Pancreas (tissue), 10 donors: ENCODE measurements around the gene ZSWIM6. TPM values are rescaled to one million over a fixed set of nuclear protein-coding genes. Genes with fewer than 3 reads are reported as not detected.
A peak's percentile ranks its signal among the peaks of the same experiment; 100 is the strongest.

Experiments used
- ATAC-seq, 4 donors: fragments of 200-7000 bp; cut with Tn5 transposase; one replicate each; pipeline versions ENCODE4 v1.8.0 to v1.9.1; 2020; ENCODE audit warnings: mild to moderate bottlenecking in 4 of 4, moderate library complexity in 4 of 4
- DNase-seq, 6 donors: peaks; one replicate each; pipeline ENCODE4 v3.0.0-alpha.2; 2020
- FAIRE-seq: peaks from 2 replicates; lab custom pipeline; 2012; peaks lifted over from hg19 to GRCh38; lab: Jason Lieb, UNC
- H3K27ac ChIP-seq, 4 donors: fragments of 200-600 bp; sonication (generic); 1 replicate in 3 of 4; 2 replicates in 1 of 4; pipeline versions ENCODE4 v1.5.0 to v1.8.0; 2020
- H3K27me3 ChIP-seq, 4 donors: fragments of 200-600 bp; one replicate each; pipeline ENCODE4 v1.8.0; 2021
- H3K36me3 ChIP-seq, 3 donors: fragments of 200-600 bp; sonication (generic) in 1 of 3; one replicate each; pipeline versions ENCODE4 v1.5.0 to v1.8.0; 2020 to 2021
- H3K4me1 ChIP-seq, 3 donors: fragments of 200-600 bp; one replicate each; pipeline ENCODE4 v1.8.0; 2021
- H3K4me3 ChIP-seq, 4 donors: fragments of 200-600 bp; sonication (generic) in 2 of 4; one replicate each; pipeline versions ENCODE4 v1.5.0 to v1.8.0; 2020 to 2021
- H3K9me3 ChIP-seq, 4 donors: fragments of 200-600 bp; one replicate each; pipeline ENCODE4 v1.8.0; 2021
- CTCF ChIP-seq, 4 donors: fragments of 200-600 bp; sonication (generic) in 3 of 4; IDR thresholded peaks; one replicate each; pipeline versions ENCODE4 v1.5.0 to v1.8.0; 2021; ENCODE audit warnings: antibody characterized with exemption in 4 of 4
- WGBS, 2 donors: extraction: QIAGEN DNeasy Blood & Tissue Kit; methylation state at CpG; one replicate each; pipeline ENCODE4 v1.1.7; 2013; 5-methylcytosine and 5-hydroxymethylcytosine counted together
- intact Hi-C, 3 donors: fragments of 100-400 bp; cut with DNase I; formaldehyde crosslinking; loops; one replicate each; pipeline versions ENCODE4 v1.11.1 to v1.14.2; 2022
- polyA plus RNA-seq, 2 donors: library from polyadenylated mRNA; stranded (reverse); fragments of 200-250 nt; gene quantifications; one replicate each; pipeline ENCODE4 v1.2.3, GENCODE V29; 2013
- total RNA-seq, 6 donors: library from RNA; stranded (reverse); fragmentation: NEBNext Ultra II Directional in 4 of 6; extraction: Animal tissue kit (Norgen Biotek cat#: 25700) in 4 of 6; gene quantifications; one replicate each; pipeline versions ENCODE4 v1.2.1 to v1.2.4, GENCODE V29; 2021 to 2023
- donor health status: healthy with polysubstance abuse.
- donor health status: DM: no; HTN: no; CAD: no; lungs with moderate emphysema.
- donor health status: DM: no; HTN: no; CAD: no.
- donor health status: control.
- donor health status: control.
- donor health status: Bipolar disorder and iron deficiency.
- donor health status: DM: yes; HTN: yes; CAD: no.
- donor health status: DM: no; HTN: no; CAD: no.
- donor health status: DM: no; HTN: no; CAD: no.
- donor health status: DM: yes; HTN: yes; CAD: no.

The ZSWIM6 gene
- total and polyA plus RNA-seq, 8 donors, result 3.6 to 12.9 (median 6.2) TPM

GRCh38 chr5:61309115-61309514 lies 22.9 kb upstream of the ZSWIM6 start:
- Histone ChIP-seq H3K9me3 (no peaks in the 10 kb centered on the region), H3K36me3 (no peaks in the 10 kb centered on the region), H3K4me3 (no peak overlapping the region), H3K4me1 (no peaks in the 10 kb centered on the region), H3K27ac (no peak overlapping the region), H3K27me3 (no peaks in the 10 kb centered on the region)
- WGBS, 2 donors, result 77 to 81% methylated on average over 5 of the region's 5 CpGs
- DNase-seq (no peak), ATAC-seq (no peak), FAIRE-seq (no peak)
- intact Hi-C loops, result no loop called here
- TF ChIP-seq CTCF (IDR thresholded peaks at IDR 0.05), result no peak

GRCh38 chr5:61311056-61311610 lies 20.9 kb upstream of the ZSWIM6 start:
- no peak for DNase-seq
- WGBS, 2 donors, result 79 to 85% methylated on average over 5 of the region's 5 CpGs
- no peak for FAIRE-seq

GRCh38 chr5:61311836-61312808 lies 19.9 kb upstream of the ZSWIM6 start:
- TF ChIP-seq CTCF (IDR thresholded peaks at IDR 0.05), result no peak
- Histone ChIP-seq H3K9me3 (no peaks in the 10 kb centered on the region), H3K36me3 (no peaks in the 10 kb centered on the region), H3K27me3 (no peaks in the 10 kb centered on the region), H3K4me3 (no peak overlapping the region), H3K27ac (no peak overlapping the region), H3K4me1 (no peaks in the 10 kb centered on the region)
- FAIRE-seq, result no peak
- 65 to 71% methylated on average over 8 of the region's 8 CpGs for WGBS, 2 donors
- DNase-seq, result no peak
- ATAC-seq, result no peak
- intact Hi-C loops, result loop anchor here in 1 of 3 donors (10.0 kb wide), 1 partner anchor 137 kb away; no protein-coding TSS in a partner anchor

More at GRCh38 chr5:61311056-61311610, 20.9 kb upstream of the ZSWIM6 start:
- no peak for TF ChIP-seq CTCF (IDR thresholded peaks at IDR 0.05)
- intact Hi-C loops, result loop anchor here in 1 of 3 donors (10.0 kb wide), 1 partner anchor 136 kb away; no protein-coding TSS in a partner anchor
- Histone ChIP-seq H3K9me3 (no peaks in the 10 kb centered on the region), H3K36me3 (no peaks in the 10 kb centered on the region), H3K4me1 (no peaks in the 10 kb centered on the region), H3K27me3 (no peaks in the 10 kb centered on the region), H3K27ac (no peak overlapping the region), H3K4me3 (no peak overlapping the region)
- ATAC-seq, result no peak

- ATAC-seq, result peak in 2 of 4 donors; percentile 71 to 77
- H3K27ac ChIP-seq, result no peak overlapping the region
These were observed 17.9 kb upstream of the ZSWIM6 start for GRCh38 chr5:61313960-61314681.

More at GRCh38 chr5:61313960-61314681, 17.9 kb upstream of the ZSWIM6 start:
- H3K9me3 ChIP-seq, result no peaks in the 10 kb centered on the region
- H3K27me3 ChIP-seq, result no peaks in the 10 kb centered on the region
- no peaks in the 10 kb centered on the region for H3K36me3 ChIP-seq
- TF ChIP-seq CTCF (IDR thresholded peaks at IDR 0.05), result no peak
- intact Hi-C loops, result loop anchor here in 1 of 3 donors (10.0 kb wide), 1 partner anchor 139 kb away; no protein-coding TSS in a partner anchor
- no peak overlapping the region for H3K4me3 ChIP-seq
- peaks cover 0 to under 1% (median under 1%) of the 10 kb centered on the region in 3 donors for H3K4me1 ChIP-seq
- FAIRE-seq (no peak), DNase-seq (no peak)
- WGBS, 2 donors, result 77 to 87% methylated on average over 1 of the region's 1 CpG
